H9 (cell line): ENCODE results near the gene MUSK. TPM values are rescaled to one million over a fixed set of nuclear protein-coding genes. Genes with fewer than 3 reads are reported as not detected.

ENCODE experiments used
- DNase-seq: peaks from one replicate; pipeline ENCODE4 v3.0.0-alpha.2; 2017
- H2AFZ ChIP-seq: one replicate; pipeline ENCODE4 v1.6.1; 2013; ENCODE audit warnings: mild to moderate bottlenecking, low read length, control low read depth, moderate library complexity
- H2AK5ac ChIP-seq: 2 replicates; pipeline ENCODE4 v1.6.1; 2013; ENCODE audit warnings: low read length, control low read depth, mixed read lengths; ENCODE audit not compliant: insufficient read length
- H2BK120ac ChIP-seq: one replicate; pipeline ENCODE4 v1.6.1; 2013; ENCODE audit warnings: low read depth, mild to moderate bottlenecking, low read length, control low read depth, inconsistent platforms; ENCODE audit not compliant: poor library complexity, severe bottlenecking
- H2BK12ac ChIP-seq: 2 replicates; pipeline ENCODE4 v1.6.1; 2013; ENCODE audit warnings: low read length, control low read depth, mixed read lengths, low read depth; ENCODE audit not compliant: insufficient read length
- H2BK15ac ChIP-seq: 2 replicates; pipeline ENCODE4 v1.6.1; 2013; ENCODE audit warnings: low read depth, low read length, control low read depth
- H2BK20ac ChIP-seq: one replicate; pipeline ENCODE4 v1.6.1; 2013; ENCODE audit warnings: low read depth, mild to moderate bottlenecking, low read length, control low read depth, inconsistent platforms; ENCODE audit not compliant: poor library complexity, severe bottlenecking
- H2BK5ac ChIP-seq: 2 replicates; pipeline ENCODE4 v1.6.1; 2013; ENCODE audit warnings: low read length, control low read depth, mixed read lengths; ENCODE audit not compliant: insufficient read length
- H3K14ac ChIP-seq: 2 replicates; pipeline ENCODE4 v1.6.1; 2013; ENCODE audit warnings: low read length, control low read depth; ENCODE audit not compliant: insufficient read depth
- H3K18ac ChIP-seq: 2 replicates; pipeline ENCODE4 v1.6.1; 2013; ENCODE audit warnings: low read depth, mild to moderate bottlenecking, mixed read lengths, low read length, control low read depth; ENCODE audit not compliant: insufficient read length
- H3K23ac ChIP-seq: 2 replicates; pipeline ENCODE4 v1.6.1; 2013; ENCODE audit warnings: low read length, control low read depth, mixed read lengths, low read depth; ENCODE audit not compliant: insufficient read length
- H3K23me2 ChIP-seq: 2 replicates; pipeline ENCODE4 v1.6.1; 2013; ENCODE audit warnings: low read depth, mild to moderate bottlenecking, mixed read lengths, low read length, control low read depth; ENCODE audit not compliant: insufficient read length, poor library complexity, severe bottlenecking
- H3K27ac ChIP-seq: 2 replicates; pipeline ENCODE4 v1.5.1; 2013; ENCODE audit warnings: low read length, control low read depth, mixed read lengths, low read depth; ENCODE audit not compliant: insufficient read length
- H3K27me3 ChIP-seq: 2 replicates; pipeline ENCODE4 v1.6.1; 2013; ENCODE audit warnings: low read length, control low read depth, inconsistent platforms; ENCODE audit not compliant: insufficient read depth
- H3K4ac ChIP-seq: 2 replicates; pipeline ENCODE4 v1.6.1; 2013; ENCODE audit warnings: low read depth, mild to moderate bottlenecking, control low read depth, inconsistent platforms, low read length, moderate library complexity
- H3K4me1 ChIP-seq: 2 replicates; pipeline ENCODE4 v1.6.1; 2013; ENCODE audit warnings: low read length, control low read depth, inconsistent platforms; ENCODE audit not compliant: insufficient read depth
- H3K4me2 ChIP-seq: 2 replicates; pipeline ENCODE4 v1.6.1; 2013; ENCODE audit warnings: low read length, control low read depth, mixed read lengths; ENCODE audit not compliant: insufficient read length, insufficient read depth
- H3K56ac ChIP-seq: 2 replicates; pipeline ENCODE4 v1.6.1; 2013; ENCODE audit warnings: low read depth, mild to moderate bottlenecking, mixed read lengths, low read length, control low read depth; ENCODE audit not compliant: insufficient read length
- H3K79me1 ChIP-seq: 2 replicates; pipeline ENCODE4 v1.6.1; 2013; ENCODE audit warnings: low read depth, mild to moderate bottlenecking, moderate library complexity, low read length, control low read depth, inconsistent platforms; ENCODE audit not compliant: insufficient read depth, poor library complexity, severe bottlenecking
- H3K79me2 ChIP-seq: 2 replicates; pipeline ENCODE4 v1.6.1; 2013; ENCODE audit warnings: low read length, control low read depth, inconsistent platforms; ENCODE audit not compliant: insufficient read depth
- H3K9ac ChIP-seq: 2 replicates; pipeline ENCODE4 v1.6.1; 2013; ENCODE audit warnings: low read length, control low read depth, mixed read lengths; ENCODE audit not compliant: insufficient read length; ENCODE audit errors: extremely low read depth
- H3K9me3 ChIP-seq: one replicate; pipeline ENCODE4 v1.6.1; 2013; ENCODE audit warnings: low read depth, low read length, inconsistent platforms; ENCODE audit not compliant: control insufficient read depth
- H3T11ph ChIP-seq: one replicate; pipeline ENCODE4 v1.6.1; 2013; ENCODE audit warnings: mild to moderate bottlenecking, low read length, control low read depth, inconsistent platforms
- H4K20me1 ChIP-seq: one replicate; pipeline ENCODE4 v1.6.1; 2013; ENCODE audit not compliant: control insufficient read depth, insufficient read length, insufficient read depth
- H4K5ac ChIP-seq: 2 replicates; pipeline ENCODE4 v1.6.1; 2013; ENCODE audit warnings: low read depth, mild to moderate bottlenecking, mixed read lengths, low read length, control low read depth; ENCODE audit not compliant: insufficient read length
- H4K8ac ChIP-seq: replicated peaks from 2 replicates; pipeline ENCODE4 v1.6.1; 2013; ENCODE audit warnings: low read length, control low read depth, mixed read lengths, low read depth; ENCODE audit not compliant: insufficient read length
- H4K91ac ChIP-seq: 2 replicates; pipeline ENCODE4 v1.6.1; 2013; ENCODE audit warnings: low read depth, mild to moderate bottlenecking, moderate library complexity, mixed read lengths, low read length, control low read depth; ENCODE audit not compliant: insufficient read length
- H3K27ac Mint-ChIP-seq, 3 experiments: 2 replicates in 2 of 3; 3 replicates in 1 of 3; pipeline ENCODE4 v1.8.0; 2020 to 2021; ENCODE audit warnings: mixed read lengths in 3 of 3, mild to moderate bottlenecking in 1 of 3, moderate library complexity in 1 of 3
- H3K27me3 Mint-ChIP-seq: 2 replicates; pipeline ENCODE4 v1.8.0; 2021; ENCODE audit warnings: low read depth, mild to moderate bottlenecking, moderate library complexity, mixed read lengths
- H3K36me3 Mint-ChIP-seq, 3 experiments: 2 replicates in 2 of 3; 3 replicates in 1 of 3; pipeline ENCODE4 v1.8.0; 2020 to 2021; ENCODE audit warnings: low read depth in 3 of 3, mixed read lengths in 3 of 3; ENCODE audit not compliant: insufficient read depth in 1 of 3
- H3K4me1 Mint-ChIP-seq, 2 experiments: 2 replicates each; pipeline ENCODE4 v1.8.0; 2020; ENCODE audit warnings: mixed read lengths in 2 of 2
- H3K4me3 Mint-ChIP-seq, 2 experiments: 2 replicates in 1 of 2; 3 replicates in 1 of 2; pipeline ENCODE4 v1.8.0; 2020 to 2021; ENCODE audit warnings: mild to moderate bottlenecking in 2 of 2, mixed read lengths in 2 of 2, moderate library complexity in 1 of 2
- H3K9me3 Mint-ChIP-seq, 2 experiments: 2 replicates in 1 of 2; 3 replicates in 1 of 2; pipeline ENCODE4 v1.8.0; 2020; ENCODE audit warnings: mild to moderate bottlenecking in 2 of 2, mixed read lengths in 2 of 2, moderate library complexity in 1 of 2
- CTCF ChIP-seq: fragments of 200-600 bp; sonication (generic); conservative IDR thresholded peaks from 3 replicates; pipeline ENCODE4 v1.8.0; 2021; ENCODE audit warnings: antibody characterized with exemption, mild to moderate bottlenecking
- total RNA-seq: library from RNA; stranded (reverse); gene quantifications from 2 replicates; pipeline ENCODE4 v1.2.1, GENCODE V29; 2021

Gene MUSK
- total RNA-seq, 1 experiment from 2014 or later, result not detected

DNA sequence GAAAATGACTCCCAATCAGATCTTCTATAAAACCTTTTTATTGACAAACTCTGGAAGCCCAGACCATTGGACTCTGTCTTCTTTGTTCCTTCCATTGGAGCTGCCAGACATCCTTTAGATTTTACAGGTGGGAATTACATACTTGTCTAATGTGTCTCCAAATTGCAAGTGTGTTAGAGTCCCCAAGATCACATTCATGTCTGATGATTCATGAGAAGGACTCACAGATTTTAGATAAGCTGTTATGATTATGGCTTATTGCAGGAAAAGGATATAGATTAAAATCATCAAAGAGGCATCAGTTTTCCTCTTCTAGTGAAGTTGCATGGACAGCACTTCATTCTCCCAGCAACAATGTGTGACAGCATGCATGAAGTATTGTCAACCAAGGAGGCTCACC, 70.4 kb downstream of the MUSK start:
- Histone ChIP-seq H2AK5ac (no peak overlapping the region), H3K27ac (no peak overlapping the region), H3K18ac (no peak overlapping the region), H3K4me1 (peaks cover 4% of the 10 kb centered on the region; the same call in 1 of the 2 replicates), H4K5ac (no peak overlapping the region), H3K27me3 (no peaks in the 10 kb centered on the region), H2AFZ (no peak overlapping the region), H2BK120ac (no peak overlapping the region), H3K79me1 (no peaks in the 10 kb centered on the region), H2BK5ac (no peak overlapping the region), H3K23me2 (no peaks in the 10 kb centered on the region), H3K56ac (no peak overlapping the region), H2BK12ac (no peak overlapping the region), H3K9ac (no peak overlapping the region), H3T11ph (no peak overlapping the region), H3K23ac (no peak overlapping the region), H3K14ac (no peak overlapping the region), H4K91ac (no peak overlapping the region), H2BK15ac (no peak overlapping the region), H3K9me3 (no peaks in the 10 kb centered on the region), H4K8ac (no peak overlapping the region), H4K20me1 (no peaks in the 10 kb centered on the region), H3K4me2 (no peak overlapping the region), H2BK20ac (no peak overlapping the region), H3K79me2 (no peaks in the 10 kb centered on the region), H3K4ac (no peak overlapping the region)
- Mint-ChIP-seq H3K27ac (no peak overlapping the region), H3K9me3 (peaks cover 4 to 7% of the 10 kb centered on the region in 2 experiments; a peak in 3 of 5 replicates), H3K4me1 (peaks cover 10 to 12% of the 10 kb centered on the region in 2 experiments), H3K4me3 (no peak overlapping the region), H3K36me3 (peaks cover 0 to 11% (median 4%) of the 10 kb centered on the region in 3 experiments; a peak in 3 of 7 replicates), H3K27me3 (no peaks in the 10 kb centered on the region)
- DNase-seq, result no peak
- no peak for TF ChIP-seq CTCF
